PC-3 (cell line): Measurements from ENCODE around the gene ADM2. TPM values are rescaled to one million over a fixed set of nuclear protein-coding genes. Genes with fewer than 3 reads are reported as not detected.

ENCODE experiments used
- ATAC-seq: fragments of 200-7000 bp; cut with Tn5 transposase; 2 replicates; pipeline ENCODE4 v1.9.1; 2020; ENCODE audit warnings: mild to moderate bottlenecking, moderate library complexity
- BruUV-seq: library from RNA; stranded (reverse); fragments of 400-500 nt; replicated peaks from 2 replicates; lab custom pipeline; 2021; lab: Mats Ljungman, UMichigan
- CTCF ChIA-PET: fragments of 300-600 bp; sonication (Branson Sonifier 250); formaldehyde crosslinking; loops from one replicate; lab custom pipeline; 2022; ENCODE audit warnings: antibody characterized with exemption; lab: Charles Lee
- POLR2A ChIA-PET: fragments of 300-600 bp; sonication (Branson Sonifier 250); formaldehyde crosslinking; loops from one replicate; lab custom pipeline; 2022; ENCODE audit warnings: antibody characterized with exemption; ENCODE audit not compliant: unreplicated experiment; lab: Charles Lee
- DNase-seq: peaks from one replicate; pipeline ENCODE4 v3.0.0-alpha.2; 2015
- H2AFZ ChIP-seq: fragments of 300-600 bp; sonication (generic); 2 replicates; pipeline ENCODE4 v1.6.0; 2016; ENCODE audit warnings: antibody characterized with exemption, low read length
- H3F3A ChIP-seq: fragments of 300-600 bp; sonication (generic); one replicate; pipeline ENCODE4 v1.6.0; 2017; ENCODE audit warnings: antibody characterized with exemption, low read length, control low read depth, mild to moderate bottlenecking; ENCODE audit not compliant: unreplicated experiment
- H3K27ac ChIP-seq: fragments of 300-600 bp; sonication (generic); 2 replicates; pipeline ENCODE4 v1.5.1; 2016; ENCODE audit warnings: mild to moderate bottlenecking, low read length
- H3K27me3 ChIP-seq: fragments of 300-600 bp; sonication (generic); 2 replicates; pipeline ENCODE4 v1.6.1; 2016; ENCODE audit warnings: low read length, mixed read lengths
- H3K36me3 ChIP-seq: fragments of 300-600 bp; sonication (generic); 2 replicates; pipeline ENCODE4 v1.6.1; 2016; ENCODE audit warnings: low read depth, mixed run types, low read length, mixed read lengths
- H3K4me1 ChIP-seq: fragments of 300-600 bp; sonication (generic); 2 replicates; pipeline ENCODE4 v1.5.1; 2016; ENCODE audit warnings: low read length; ENCODE audit not compliant: insufficient read depth
- H3K4me2 ChIP-seq: fragments of 300-600 bp; sonication (generic); 2 replicates; pipeline ENCODE4 v1.6.0; 2016; ENCODE audit warnings: low read length
- H3K4me3 ChIP-seq: fragments of 300-600 bp; sonication (generic); 2 replicates; pipeline ENCODE4 v1.5.1; 2016; ENCODE audit warnings: mild to moderate bottlenecking, low read length, mixed read lengths
- H3K79me2 ChIP-seq: fragments of 300-600 bp; sonication (generic); 2 replicates; pipeline ENCODE4 v1.6.1; 2017; ENCODE audit warnings: low read length, mixed read lengths
- H3K9ac ChIP-seq: fragments of 300-600 bp; sonication (generic); 2 replicates; pipeline ENCODE4 v1.6.0; 2016; ENCODE audit warnings: mild to moderate bottlenecking, low read length
- H3K9me2 ChIP-seq: fragments of 300-600 bp; sonication (generic); replicated peaks from 2 replicates; pipeline ENCODE4 v1.6.1; 2016; ENCODE audit warnings: mixed run types, low read length, mixed read lengths
- H3K9me3 ChIP-seq: fragments of 300-600 bp; sonication (generic); 2 replicates; pipeline ENCODE4 v1.6.1; 2016; ENCODE audit warnings: low read length, mixed read lengths
- H4K20me1 ChIP-seq: fragments of 300-600 bp; sonication (generic); 2 replicates; pipeline ENCODE4 v1.6.1; 2016; ENCODE audit warnings: low read length, mixed read lengths
- CTCF ChIP-seq: fragments of 300-600 bp; sonication (generic); conservative IDR thresholded peaks from 2 replicates; pipeline ENCODE4 v1.5.1; 2017; ENCODE audit warnings: antibody characterized with exemption, low read depth, mild to moderate bottlenecking, low read length
- EZH2 ChIP-seq: fragments of 300-600 bp; sonication (generic); IDR thresholded peaks from one replicate; pipeline ENCODE4 v1.6.1; 2017; ENCODE audit warnings: antibody characterized with exemption, mild to moderate bottlenecking, low read length; ENCODE audit not compliant: unreplicated experiment
- EZH2phosphoT487 ChIP-seq: fragments of 300-600 bp; sonication (generic); IDR thresholded peaks from 2 replicates; pipeline ENCODE4 v1.6.1; 2018; ENCODE audit warnings: mild to moderate bottlenecking, antibody characterized with exemption, low read length, borderline replicate concordance
- intact Hi-C: fragments of 100-400 bp; cut with micrococcal nuclease; formaldehyde crosslinking; loops from 2 replicates; pipeline ENCODE4 v1.9.0; 2023
- total RNA-seq: library from RNA; depleted of rRNA; stranded (reverse); fragments of >200 nt; gene quantifications from 2 replicates; pipeline ENCODE4 v1.2.3, GENCODE V29; 2014

The ADM2 gene
- total RNA-seq, 1 experiment from 2014 or later = 1.8 TPM

GRCh38 chr22:50524676-50525103 is 43.3 kb downstream of the ADM2 start:
- Histone ChIP-seq H2AFZ (peak overlapping the region; percentile 75; the same call in 1 of the 2 replicates), H3K9me3 (no peaks in the 10 kb centered on the region), H3K9me2 (no peaks in the 10 kb centered on the region), H3K9ac (peak overlapping the region; percentile 94), H3F3A (no peaks in the 10 kb centered on the region), H3K36me3 (no peaks in the 10 kb centered on the region), H3K27ac (peak overlapping the region; percentile 78), H3K27me3 (no peaks in the 10 kb centered on the region), H4K20me1 (no peaks in the 10 kb centered on the region; the same call in 1 of the 2 replicates), H3K4me1 (peaks cover 9% of the 10 kb centered on the region; the same call in 1 of the 2 replicates), H3K79me2 (peaks cover 25% of the 10 kb centered on the region), H3K4me2 (peak overlapping the region; percentile 98), H3K4me3 (peak overlapping the region; percentile 81)
- no peak for DNase-seq
- peak; percentile 3 for ATAC-seq
- CTCF ChIA-PET = interaction anchor here (2.7 kb wide), 1 partner anchor 96 kb away, joined by 16 read pairs; no protein-coding TSS in a partner anchor
- no TSS peak for BruUV-seq
- intact Hi-C loops = loop anchor here (5.0 kb wide), 2 partner anchors 38 to 98 kb away; partner anchors contain the start of gene SYCE3
- TF ChIP-seq CTCF (no peak), EZH2phosphoT487 (no peak), EZH2 (no peak)
- POLR2A ChIA-PET = interaction anchor here (0.6 to 1.7 kb wide), 2 partner anchors 17 to 228 kb away, joined by 3 to 8 read pairs; partner anchors contain the start of genes LMF2 and NCAPH2

- peak; percentile 48 for ATAC-seq
- Histone ChIP-seq H3K27ac (peak within 1 kb of the TSS; percentile 78), H3K4me1 (peaks cover 9% of the 10 kb centered on the region; the same call in 1 of the 2 replicates), H3K4me3 (peak within 1 kb of the TSS; percentile 81), H3K4me2 (peak within 1 kb of the TSS; percentile 98), H3F3A (no peaks in the 10 kb centered on the region), H3K36me3 (no peaks in the 10 kb centered on the region), H4K20me1 (no peaks in the 10 kb centered on the region; the same call in 1 of the 2 replicates), H3K79me2 (peaks cover 25% of the 10 kb centered on the region), H2AFZ (peak within 1 kb of the TSS; percentile 75), H3K9me3 (no peaks in the 10 kb centered on the region), H3K9me2 (no peaks in the 10 kb centered on the region), H3K27me3 (no peaks in the 10 kb centered on the region), H3K9ac (peak within 1 kb of the TSS; percentile 94)
- POLR2A ChIA-PET = interaction anchor here (0.5 to 1.7 kb wide), 5 partner anchors 17 to 229 kb away, joined by 3 to 8 read pairs (median 3); partner anchors contain the start of genes LMF2 and NCAPH2
- CTCF ChIA-PET = interaction anchor here (0.5 to 2.7 kb wide), 4 partner anchors 17 to 96 kb away, joined by 3 to 16 read pairs (median 9); partner anchors contain the start of genes LMF2 and NCAPH2
- TF ChIP-seq EZH2phosphoT487 (no peak), EZH2 (no peak), CTCF (no peak; the same call in 1 of the 2 replicates)
- intact Hi-C loops = loop anchor here (5.0 kb wide), 2 partner anchors 37 to 97 kb away; partner anchors contain the start of gene SYCE3
- peak; percentile 95 for DNase-seq
- BruUV-seq = TSS peak; percentile 22
Observed at GRCh38 chr22:50525104-50525857, 43.9 kb downstream of the ADM2 start, which contains the start of gene SCO2. Gene SCO2, minus strand, starts transcription at chr22:50525598. Its CDS starts 1,187 bp downstream, at chr22:50524411.
